GM23338 (cell line): ENCODE results near the gene KRTAP5-3. TPM values are rescaled to one million over a fixed set of nuclear protein-coding genes. Genes with fewer than 3 reads are reported as not detected.

Experiments
- ATAC-seq: fragments of 200-7000 bp; cut with Tn5 transposase; 3 replicates; pipeline ENCODE4 v1.9.1; 2020
- DNase-seq: peaks from one replicate; pipeline ENCODE4 v3.0.0-alpha.2; 2015; ENCODE audit warnings: low spot score
- H2AFZ ChIP-seq: fragments of 200-600 bp; sonication (generic); 2 replicates; pipeline ENCODE4 v1.8.0; 2016; ENCODE audit warnings: antibody characterized with exemption, mild to moderate bottlenecking, moderate library complexity
- H3F3A ChIP-seq: fragments of 200-600 bp; sonication (generic); replicated peaks from 2 replicates; pipeline ENCODE4 v1.8.0; 2017; ENCODE audit warnings: antibody characterized with exemption, mixed run types, low read depth
- H3K27ac ChIP-seq: fragments of 200-600 bp; sonication (generic); 2 replicates; pipeline ENCODE4 v1.6.1; 2016; ENCODE audit warnings: low read depth
- H3K27me3 ChIP-seq: fragments of 200-600 bp; sonication (generic); 2 replicates; pipeline ENCODE4 v1.8.0; 2016; ENCODE audit warnings: mild to moderate bottlenecking, mixed run types, moderate library complexity; ENCODE audit not compliant: insufficient read depth
- H3K36me3 ChIP-seq: fragments of 200-600 bp; sonication (generic); 2 replicates; pipeline ENCODE4 v1.8.0; 2016; ENCODE audit warnings: mild to moderate bottlenecking; ENCODE audit not compliant: insufficient read depth
- H3K4me1 ChIP-seq: fragments of 200-600 bp; sonication (generic); 2 replicates; pipeline ENCODE4 v1.8.0; 2016; ENCODE audit warnings: mild to moderate bottlenecking, moderate library complexity; ENCODE audit not compliant: insufficient read depth
- H3K4me2 ChIP-seq: fragments of 200-600 bp; sonication (generic); 2 replicates; pipeline ENCODE4 v1.7.1; 2017; ENCODE audit warnings: mixed run types
- H3K4me3 ChIP-seq: fragments of 200-600 bp; sonication (generic); 2 replicates; pipeline ENCODE4 v1.6.1; 2016; ENCODE audit warnings: mixed run types
- H3K79me2 ChIP-seq: fragments of 200-600 bp; sonication (generic); replicated peaks from 2 replicates; pipeline ENCODE4 v1.8.0; 2017; ENCODE audit warnings: mild to moderate bottlenecking; ENCODE audit not compliant: insufficient read depth
- H3K9me2 ChIP-seq: fragments of 200-600 bp; sonication (generic); 2 replicates; pipeline ENCODE4 v1.8.0; 2017; ENCODE audit not compliant: insufficient read depth
- H4K20me1 ChIP-seq: fragments of 200-600 bp; sonication (generic); replicated peaks from 2 replicates; pipeline ENCODE4 v1.8.0; 2017; ENCODE audit warnings: mild to moderate bottlenecking; ENCODE audit not compliant: insufficient read depth
- H3K27ac Mint-ChIP-seq: 2 replicates; pipeline ENCODE4 v1.8.0; 2020; ENCODE audit warnings: inconsistent platforms, mild to moderate bottlenecking, moderate library complexity, mixed read lengths
- H3K27me3 Mint-ChIP-seq: 3 replicates; pipeline ENCODE4 v1.8.0; 2022; ENCODE audit warnings: low read depth, mild to moderate bottlenecking, moderate library complexity, mixed read lengths, inconsistent platforms; ENCODE audit not compliant: insufficient read depth, poor library complexity
- H3K36me3 Mint-ChIP-seq: 3 replicates; pipeline ENCODE4 v1.8.0; 2021; ENCODE audit warnings: low read depth, mild to moderate bottlenecking, inconsistent platforms, moderate library complexity, mixed read lengths
- H3K4me1 Mint-ChIP-seq: 3 replicates; pipeline ENCODE4 v1.8.0; 2020; ENCODE audit warnings: mild to moderate bottlenecking, inconsistent platforms, mixed read lengths
- H3K4me3 Mint-ChIP-seq: 3 replicates; pipeline ENCODE4 v1.8.0; 2021; ENCODE audit warnings: moderate library complexity, mild to moderate bottlenecking, inconsistent platforms, mixed read lengths
- H3K9me3 Mint-ChIP-seq: 3 replicates; pipeline ENCODE4 v1.8.0; 2020; ENCODE audit warnings: moderate library complexity, mild to moderate bottlenecking, inconsistent platforms, mixed read lengths
- EZH2 ChIP-seq: fragments of 200-600 bp; sonication (generic); IDR thresholded peaks from one replicate; pipeline ENCODE4 v1.8.0; 2017; ENCODE audit warnings: antibody characterized with exemption, mild to moderate bottlenecking, low read depth; ENCODE audit not compliant: unreplicated experiment
- NANOG ChIP-seq: IDR thresholded peaks from 2 replicates; pipeline ENCODE4 v1.6.1; 2016; ENCODE audit warnings: antibody characterized with exemption, borderline replicate concordance
- STAT1 ChIP-seq: IDR thresholded peaks from one replicate; pipeline ENCODE4 v1.6.1; 2016; ENCODE audit warnings: antibody characterized with exemption; ENCODE audit not compliant: unreplicated experiment
- ZNF114 ChIP-seq: fragments of 250-450 bp; sonication (Bioruptor Pico); IDR thresholded peaks from 2 replicates; pipeline ENCODE4 v1.5.0; 2020; ENCODE audit warnings: mild to moderate bottlenecking, moderate library complexity
- polyA plus RNA-seq: library from polyadenylated mRNA; unstranded; fragments of >200 nt; fragmentation: Nextera tagmentation; extraction: Ambion mirVana; gene quantifications from 2 replicates; pipeline ENCODE4 v1.2.1, GENCODE V29; 2016
- total RNA-seq: library from RNA; depleted of rRNA; stranded (reverse); fragments of >200 nt; shearing (Covaris generic); gene quantifications from 2 replicates; pipeline ENCODE4 v1.2.3, GENCODE V29; 2014
- TF ChIP-seq, protein P1 (sequence below): fragments of 250-450 bp; sonication (Bioruptor Pico); IDR thresholded peaks from 2 replicates; pipeline ENCODE4 v1.5.0; 2020; ENCODE audit warnings: mild to moderate bottlenecking, moderate library complexity
- TF ChIP-seq, protein P2 (sequence below): IDR thresholded peaks from one replicate; pipeline ENCODE4 v1.6.1; 2018; ENCODE audit warnings: antibody characterized with exemption; ENCODE audit not compliant: unreplicated experiment
- TF ChIP-seq, protein P3 (sequence below): IDR thresholded peaks from 2 replicates; pipeline ENCODE4 v1.6.1; 2016; ENCODE audit warnings: antibody characterized with exemption

The KRTAP5-3 gene
- total and polyA plus RNA-seq, 2 experiments from 2014 or later = not detected

DNA sequence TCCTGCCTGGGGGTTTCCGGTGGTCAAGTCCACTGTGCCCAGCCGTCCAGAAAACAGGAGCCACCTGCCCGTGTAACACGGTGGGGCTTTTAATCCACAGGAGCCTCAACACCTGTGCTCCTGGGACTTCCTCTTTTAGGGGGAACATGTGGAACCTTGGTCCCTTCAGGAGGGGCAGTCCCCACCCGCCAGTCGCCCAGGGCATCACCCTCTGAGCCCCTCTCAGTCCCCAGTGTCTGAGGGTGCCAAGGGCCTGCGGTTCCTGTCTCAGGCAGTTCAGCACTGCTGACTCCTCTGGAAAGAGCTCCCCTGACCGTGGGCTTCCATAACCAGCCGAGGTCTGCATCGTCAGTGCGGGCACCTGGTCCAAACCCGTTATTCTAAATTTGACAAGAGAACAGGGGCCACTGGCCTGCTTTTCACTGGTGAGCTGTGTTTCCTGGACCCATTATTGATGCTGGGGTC is 37.1 kb upstream of the KRTAP5-3 start:
- no peaks in the 10 kb centered on the region for H3K36me3 ChIP-seq
- no peaks in the 10 kb centered on the region for H3K4me1 ChIP-seq
- H3K27ac ChIP-seq = no peak overlapping the region
- Mint-ChIP-seq H3K9me3 (no peaks in the 10 kb centered on the region; the same call in 2 of the 3 replicates), H3K27me3 (peaks cover 2% of the 10 kb centered on the region), H3K36me3 (no peaks in the 10 kb centered on the region), H3K4me1 (no peaks in the 10 kb centered on the region), H3K27ac (no peak overlapping the region), H3K4me3 (no peak overlapping the region)
- TF ChIP-seq, protein P1, sequence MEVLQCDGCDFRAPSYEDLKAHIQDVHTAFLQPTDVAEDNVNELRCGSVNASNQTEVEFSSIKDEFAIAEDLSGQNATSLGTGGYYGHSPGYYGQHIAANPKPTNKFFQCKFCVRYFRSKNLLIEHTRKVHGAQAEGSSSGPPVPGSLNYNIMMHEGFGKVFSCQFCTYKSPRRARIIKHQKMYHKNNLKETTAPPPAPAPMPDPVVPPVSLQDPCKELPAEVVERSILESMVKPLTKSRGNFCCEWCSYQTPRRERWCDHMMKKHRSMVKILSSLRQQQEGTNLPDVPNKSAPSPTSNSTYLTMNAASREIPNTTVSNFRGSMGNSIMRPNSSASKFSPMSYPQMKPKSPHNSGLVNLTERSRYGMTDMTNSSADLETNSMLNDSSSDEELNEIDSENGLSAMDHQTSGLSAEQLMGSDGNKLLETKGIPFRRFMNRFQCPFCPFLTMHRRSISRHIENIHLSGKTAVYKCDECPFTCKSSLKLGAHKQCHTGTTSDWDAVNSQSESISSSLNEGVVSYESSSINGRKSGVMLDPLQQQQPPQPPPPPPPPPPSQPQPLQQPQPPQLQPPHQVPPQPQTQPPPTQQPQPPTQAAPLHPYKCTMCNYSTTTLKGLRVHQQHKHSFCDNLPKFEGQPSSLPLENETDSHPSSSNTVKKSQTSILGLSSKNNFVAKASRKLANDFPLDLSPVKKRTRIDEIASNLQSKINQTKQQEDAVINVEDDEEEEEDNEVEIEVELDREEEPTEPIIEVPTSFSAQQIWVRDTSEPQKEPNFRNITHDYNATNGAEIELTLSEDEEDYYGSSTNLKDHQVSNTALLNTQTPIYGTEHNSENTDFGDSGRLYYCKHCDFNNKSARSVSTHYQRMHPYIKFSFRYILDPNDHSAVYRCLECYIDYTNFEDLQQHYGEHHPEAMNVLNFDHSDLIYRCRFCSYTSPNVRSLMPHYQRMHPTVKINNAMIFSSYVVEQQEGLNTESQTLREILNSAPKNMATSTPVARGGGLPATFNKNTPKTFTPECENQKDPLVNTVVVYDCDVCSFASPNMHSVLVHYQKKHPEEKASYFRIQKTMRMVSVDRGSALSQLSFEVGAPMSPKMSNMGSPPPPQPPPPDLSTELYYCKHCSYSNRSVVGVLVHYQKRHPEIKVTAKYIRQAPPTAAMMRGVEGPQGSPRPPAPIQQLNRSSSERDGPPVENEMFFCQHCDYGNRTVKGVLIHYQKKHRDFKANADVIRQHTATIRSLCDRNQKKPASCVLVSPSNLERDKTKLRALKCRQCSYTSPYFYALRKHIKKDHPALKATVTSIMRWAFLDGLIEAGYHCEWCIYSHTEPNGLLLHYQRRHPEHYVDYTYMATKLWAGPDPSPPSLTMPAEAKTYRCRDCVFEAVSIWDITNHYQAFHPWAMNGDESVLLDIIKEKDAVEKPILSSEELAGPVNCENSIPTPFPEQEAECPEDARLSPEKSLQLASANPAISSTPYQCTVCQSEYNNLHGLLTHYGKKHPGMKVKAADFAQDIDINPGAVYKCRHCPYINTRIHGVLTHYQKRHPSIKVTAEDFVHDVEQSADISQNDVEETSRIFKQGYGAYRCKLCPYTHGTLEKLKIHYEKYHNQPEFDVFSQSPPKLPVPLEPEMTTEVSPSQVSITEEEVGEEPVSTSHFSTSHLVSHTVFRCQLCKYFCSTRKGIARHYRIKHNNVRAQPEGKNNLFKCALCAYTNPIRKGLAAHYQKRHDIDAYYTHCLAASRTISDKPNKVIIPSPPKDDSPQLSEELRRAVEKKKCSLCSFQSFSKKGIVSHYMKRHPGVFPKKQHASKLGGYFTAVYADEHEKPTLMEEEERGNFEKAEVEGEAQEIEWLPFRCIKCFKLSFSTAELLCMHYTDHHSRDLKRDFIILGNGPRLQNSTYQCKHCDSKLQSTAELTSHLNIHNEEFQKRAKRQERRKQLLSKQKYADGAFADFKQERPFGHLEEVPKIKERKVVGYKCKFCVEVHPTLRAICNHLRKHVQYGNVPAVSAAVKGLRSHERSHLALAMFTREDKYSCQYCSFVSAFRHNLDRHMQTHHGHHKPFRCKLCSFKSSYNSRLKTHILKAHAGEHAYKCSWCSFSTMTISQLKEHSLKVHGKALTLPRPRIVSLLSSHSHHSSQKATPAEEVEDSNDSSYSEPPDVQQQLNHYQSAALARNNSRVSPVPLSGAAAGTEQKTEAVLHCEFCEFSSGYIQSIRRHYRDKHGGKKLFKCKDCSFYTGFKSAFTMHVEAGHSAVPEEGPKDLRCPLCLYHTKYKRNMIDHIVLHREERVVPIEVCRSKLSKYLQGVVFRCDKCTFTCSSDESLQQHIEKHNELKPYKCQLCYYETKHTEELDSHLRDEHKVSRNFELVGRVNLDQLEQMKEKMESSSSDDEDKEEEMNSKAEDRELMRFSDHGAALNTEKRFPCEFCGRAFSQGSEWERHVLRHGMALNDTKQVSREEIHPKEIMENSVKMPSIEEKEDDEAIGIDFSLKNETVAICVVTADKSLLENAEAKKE (CRISPR knock-in tag) = no peak
- no peak for TF ChIP-seq NANOG
- no peak for TF ChIP-seq EZH2
- no peak for TF ChIP-seq STAT1
- TF ChIP-seq, protein P2, sequence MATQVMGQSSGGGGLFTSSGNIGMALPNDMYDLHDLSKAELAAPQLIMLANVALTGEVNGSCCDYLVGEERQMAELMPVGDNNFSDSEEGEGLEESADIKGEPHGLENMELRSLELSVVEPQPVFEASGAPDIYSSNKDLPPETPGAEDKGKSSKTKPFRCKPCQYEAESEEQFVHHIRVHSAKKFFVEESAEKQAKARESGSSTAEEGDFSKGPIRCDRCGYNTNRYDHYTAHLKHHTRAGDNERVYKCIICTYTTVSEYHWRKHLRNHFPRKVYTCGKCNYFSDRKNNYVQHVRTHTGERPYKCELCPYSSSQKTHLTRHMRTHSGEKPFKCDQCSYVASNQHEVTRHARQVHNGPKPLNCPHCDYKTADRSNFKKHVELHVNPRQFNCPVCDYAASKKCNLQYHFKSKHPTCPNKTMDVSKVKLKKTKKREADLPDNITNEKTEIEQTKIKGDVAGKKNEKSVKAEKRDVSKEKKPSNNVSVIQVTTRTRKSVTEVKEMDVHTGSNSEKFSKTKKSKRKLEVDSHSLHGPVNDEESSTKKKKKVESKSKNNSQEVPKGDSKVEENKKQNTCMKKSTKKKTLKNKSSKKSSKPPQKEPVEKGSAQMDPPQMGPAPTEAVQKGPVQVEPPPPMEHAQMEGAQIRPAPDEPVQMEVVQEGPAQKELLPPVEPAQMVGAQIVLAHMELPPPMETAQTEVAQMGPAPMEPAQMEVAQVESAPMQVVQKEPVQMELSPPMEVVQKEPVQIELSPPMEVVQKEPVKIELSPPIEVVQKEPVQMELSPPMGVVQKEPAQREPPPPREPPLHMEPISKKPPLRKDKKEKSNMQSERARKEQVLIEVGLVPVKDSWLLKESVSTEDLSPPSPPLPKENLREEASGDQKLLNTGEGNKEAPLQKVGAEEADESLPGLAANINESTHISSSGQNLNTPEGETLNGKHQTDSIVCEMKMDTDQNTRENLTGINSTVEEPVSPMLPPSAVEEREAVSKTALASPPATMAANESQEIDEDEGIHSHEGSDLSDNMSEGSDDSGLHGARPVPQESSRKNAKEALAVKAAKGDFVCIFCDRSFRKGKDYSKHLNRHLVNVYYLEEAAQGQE = no peak
- TF ChIP-seq ZNF114 (CRISPR knock-in tag) = no peak
- TF ChIP-seq, protein P3, sequence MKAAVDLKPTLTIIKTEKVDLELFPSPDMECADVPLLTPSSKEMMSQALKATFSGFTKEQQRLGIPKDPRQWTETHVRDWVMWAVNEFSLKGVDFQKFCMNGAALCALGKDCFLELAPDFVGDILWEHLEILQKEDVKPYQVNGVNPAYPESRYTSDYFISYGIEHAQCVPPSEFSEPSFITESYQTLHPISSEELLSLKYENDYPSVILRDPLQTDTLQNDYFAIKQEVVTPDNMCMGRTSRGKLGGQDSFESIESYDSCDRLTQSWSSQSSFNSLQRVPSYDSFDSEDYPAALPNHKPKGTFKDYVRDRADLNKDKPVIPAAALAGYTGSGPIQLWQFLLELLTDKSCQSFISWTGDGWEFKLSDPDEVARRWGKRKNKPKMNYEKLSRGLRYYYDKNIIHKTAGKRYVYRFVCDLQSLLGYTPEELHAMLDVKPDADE = no peak
- H3K27me3 ChIP-seq = no peaks in the 10 kb centered on the region
- H3K4me3 ChIP-seq = no peak overlapping the region
- no peaks in the 10 kb centered on the region for H3F3A ChIP-seq
- H3K4me2 ChIP-seq = no peak overlapping the region
- H3K79me2 ChIP-seq = no peaks in the 10 kb centered on the region
- no peak for DNase-seq
- no peak for ATAC-seq
- H4K20me1 ChIP-seq = no peaks in the 10 kb centered on the region
- no peaks in the 10 kb centered on the region for H3K9me2 ChIP-seq
- no peak overlapping the region for H2AFZ ChIP-seq
